H9 (cell line): Measurements from ENCODE around the gene FNDC3A. TPM values are rescaled to one million over a fixed set of nuclear protein-coding genes. Genes with fewer than 3 reads are reported as not detected.

Experiments used
- DNase-seq: peaks from one replicate; pipeline ENCODE4 v3.0.0-alpha.2; 2017
- H2AFZ ChIP-seq: one replicate; pipeline ENCODE4 v1.6.1; 2013; ENCODE audit warnings: mild to moderate bottlenecking, low read length, control low read depth, moderate library complexity
- H2AK5ac ChIP-seq: 2 replicates; pipeline ENCODE4 v1.6.1; 2013; ENCODE audit warnings: low read length, control low read depth, mixed read lengths; ENCODE audit not compliant: insufficient read length
- H2BK120ac ChIP-seq: one replicate; pipeline ENCODE4 v1.6.1; 2013; ENCODE audit warnings: low read depth, mild to moderate bottlenecking, low read length, control low read depth, inconsistent platforms; ENCODE audit not compliant: poor library complexity, severe bottlenecking
- H2BK12ac ChIP-seq: 2 replicates; pipeline ENCODE4 v1.6.1; 2013; ENCODE audit warnings: low read length, control low read depth, mixed read lengths, low read depth; ENCODE audit not compliant: insufficient read length
- H2BK15ac ChIP-seq: 2 replicates; pipeline ENCODE4 v1.6.1; 2013; ENCODE audit warnings: low read depth, low read length, control low read depth
- H2BK20ac ChIP-seq: one replicate; pipeline ENCODE4 v1.6.1; 2013; ENCODE audit warnings: low read depth, mild to moderate bottlenecking, low read length, control low read depth, inconsistent platforms; ENCODE audit not compliant: poor library complexity, severe bottlenecking
- H2BK5ac ChIP-seq: 2 replicates; pipeline ENCODE4 v1.6.1; 2013; ENCODE audit warnings: low read length, control low read depth, mixed read lengths; ENCODE audit not compliant: insufficient read length
- H3K14ac ChIP-seq: 2 replicates; pipeline ENCODE4 v1.6.1; 2013; ENCODE audit warnings: low read length, control low read depth; ENCODE audit not compliant: insufficient read depth
- H3K18ac ChIP-seq: 2 replicates; pipeline ENCODE4 v1.6.1; 2013; ENCODE audit warnings: low read depth, mild to moderate bottlenecking, mixed read lengths, low read length, control low read depth; ENCODE audit not compliant: insufficient read length
- H3K23ac ChIP-seq: 2 replicates; pipeline ENCODE4 v1.6.1; 2013; ENCODE audit warnings: low read length, control low read depth, mixed read lengths, low read depth; ENCODE audit not compliant: insufficient read length
- H3K23me2 ChIP-seq: 2 replicates; pipeline ENCODE4 v1.6.1; 2013; ENCODE audit warnings: low read depth, mild to moderate bottlenecking, mixed read lengths, low read length, control low read depth; ENCODE audit not compliant: insufficient read length, poor library complexity, severe bottlenecking
- H3K27ac ChIP-seq: 2 replicates; pipeline ENCODE4 v1.5.1; 2013; ENCODE audit warnings: low read length, control low read depth, mixed read lengths, low read depth; ENCODE audit not compliant: insufficient read length
- H3K27me3 ChIP-seq: 2 replicates; pipeline ENCODE4 v1.6.1; 2013; ENCODE audit warnings: low read length, control low read depth, inconsistent platforms; ENCODE audit not compliant: insufficient read depth
- H3K4ac ChIP-seq: 2 replicates; pipeline ENCODE4 v1.6.1; 2013; ENCODE audit warnings: low read depth, mild to moderate bottlenecking, control low read depth, inconsistent platforms, low read length, moderate library complexity
- H3K4me1 ChIP-seq: 2 replicates; pipeline ENCODE4 v1.6.1; 2013; ENCODE audit warnings: low read length, control low read depth, inconsistent platforms; ENCODE audit not compliant: insufficient read depth
- H3K4me2 ChIP-seq: 2 replicates; pipeline ENCODE4 v1.6.1; 2013; ENCODE audit warnings: low read length, control low read depth, mixed read lengths; ENCODE audit not compliant: insufficient read length, insufficient read depth
- H3K56ac ChIP-seq: 2 replicates; pipeline ENCODE4 v1.6.1; 2013; ENCODE audit warnings: low read depth, mild to moderate bottlenecking, mixed read lengths, low read length, control low read depth; ENCODE audit not compliant: insufficient read length
- H3K79me1 ChIP-seq: 2 replicates; pipeline ENCODE4 v1.6.1; 2013; ENCODE audit warnings: low read depth, mild to moderate bottlenecking, moderate library complexity, low read length, control low read depth, inconsistent platforms; ENCODE audit not compliant: insufficient read depth, poor library complexity, severe bottlenecking
- H3K79me2 ChIP-seq: 2 replicates; pipeline ENCODE4 v1.6.1; 2013; ENCODE audit warnings: low read length, control low read depth, inconsistent platforms; ENCODE audit not compliant: insufficient read depth
- H3K9ac ChIP-seq: 2 replicates; pipeline ENCODE4 v1.6.1; 2013; ENCODE audit warnings: low read length, control low read depth, mixed read lengths; ENCODE audit not compliant: insufficient read length; ENCODE audit errors: extremely low read depth
- H3K9me3 ChIP-seq: one replicate; pipeline ENCODE4 v1.6.1; 2013; ENCODE audit warnings: low read depth, low read length, inconsistent platforms; ENCODE audit not compliant: control insufficient read depth
- H3T11ph ChIP-seq: one replicate; pipeline ENCODE4 v1.6.1; 2013; ENCODE audit warnings: mild to moderate bottlenecking, low read length, control low read depth, inconsistent platforms
- H4K20me1 ChIP-seq: one replicate; pipeline ENCODE4 v1.6.1; 2013; ENCODE audit not compliant: control insufficient read depth, insufficient read length, insufficient read depth
- H4K5ac ChIP-seq: 2 replicates; pipeline ENCODE4 v1.6.1; 2013; ENCODE audit warnings: low read depth, mild to moderate bottlenecking, mixed read lengths, low read length, control low read depth; ENCODE audit not compliant: insufficient read length
- H4K8ac ChIP-seq: replicated peaks from 2 replicates; pipeline ENCODE4 v1.6.1; 2013; ENCODE audit warnings: low read length, control low read depth, mixed read lengths, low read depth; ENCODE audit not compliant: insufficient read length
- H4K91ac ChIP-seq: 2 replicates; pipeline ENCODE4 v1.6.1; 2013; ENCODE audit warnings: low read depth, mild to moderate bottlenecking, moderate library complexity, mixed read lengths, low read length, control low read depth; ENCODE audit not compliant: insufficient read length
- H3K27ac Mint-ChIP-seq, 3 experiments: 2 replicates in 2 of 3; 3 replicates in 1 of 3; pipeline ENCODE4 v1.8.0; 2020 to 2021; ENCODE audit warnings: mixed read lengths in 3 of 3, mild to moderate bottlenecking in 1 of 3, moderate library complexity in 1 of 3
- H3K27me3 Mint-ChIP-seq: 2 replicates; pipeline ENCODE4 v1.8.0; 2021; ENCODE audit warnings: low read depth, mild to moderate bottlenecking, moderate library complexity, mixed read lengths
- H3K36me3 Mint-ChIP-seq, 3 experiments: 2 replicates in 2 of 3; 3 replicates in 1 of 3; pipeline ENCODE4 v1.8.0; 2020 to 2021; ENCODE audit warnings: low read depth in 3 of 3, mixed read lengths in 3 of 3; ENCODE audit not compliant: insufficient read depth in 1 of 3
- H3K4me1 Mint-ChIP-seq, 2 experiments: 2 replicates each; pipeline ENCODE4 v1.8.0; 2020; ENCODE audit warnings: mixed read lengths in 2 of 2
- H3K4me3 Mint-ChIP-seq, 2 experiments: 2 replicates in 1 of 2; 3 replicates in 1 of 2; pipeline ENCODE4 v1.8.0; 2020 to 2021; ENCODE audit warnings: mild to moderate bottlenecking in 2 of 2, mixed read lengths in 2 of 2, moderate library complexity in 1 of 2
- H3K9me3 Mint-ChIP-seq, 2 experiments: 2 replicates in 1 of 2; 3 replicates in 1 of 2; pipeline ENCODE4 v1.8.0; 2020; ENCODE audit warnings: mild to moderate bottlenecking in 2 of 2, mixed read lengths in 2 of 2, moderate library complexity in 1 of 2
- WGBS: extraction: QIAGEN DNeasy Blood & Tissue Kit; methylation state at CpG from one replicate; pipeline ENCODE4 v1.1.7; 2013; ENCODE audit warnings: missing lambda C conversion rate, low lambda C conversion rate, mixed read lengths; ENCODE audit not compliant: insufficient read length; ENCODE audit errors: extremely low coverage; 5-methylcytosine and 5-hydroxymethylcytosine counted together
- total RNA-seq: library from RNA; stranded (reverse); gene quantifications from 2 replicates; pipeline ENCODE4 v1.2.1, GENCODE V29; 2021
- TF ChIP-seq, protein P1 (sequence below): fragments of 200-600 bp; sonication (generic); conservative IDR thresholded peaks from 3 replicates; pipeline ENCODE4 v1.8.0; 2021; ENCODE audit warnings: antibody characterized with exemption, mild to moderate bottlenecking

Gene FNDC3A
- total RNA-seq, 1 experiment from 2014 or later = 27.4 TPM

DNA sequence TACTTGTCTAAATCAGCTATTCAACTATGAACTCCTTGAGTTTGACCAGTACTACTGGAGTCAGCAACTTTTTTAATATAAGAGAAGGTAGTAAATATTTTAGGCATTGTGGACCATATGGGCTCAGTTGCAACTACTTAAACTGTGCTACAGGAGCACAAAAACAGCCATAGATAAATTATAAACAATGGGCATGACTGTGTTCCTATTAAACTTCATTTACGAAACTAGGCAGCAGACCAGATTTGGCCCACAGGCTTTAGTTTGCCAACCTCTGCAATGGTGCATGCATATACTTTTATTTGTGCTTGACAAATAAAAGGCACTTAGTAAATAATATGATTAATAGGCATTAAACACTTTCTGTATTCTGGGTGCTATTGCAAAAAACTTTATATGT lies 7.6 kb downstream of the FNDC3A start:
- Mint-ChIP-seq H3K36me3 (peaks cover 0 to 2% (median 0%) of the 10 kb centered on the region in 3 experiments; a peak in 1 of 7 replicates), H3K27ac (no peak overlapping the region), H3K27me3 (no peaks in the 10 kb centered on the region), H3K4me3 (no peak overlapping the region), H3K9me3 (no peaks in the 10 kb centered on the region), H3K4me1 (peaks cover 26 to 34% of the 10 kb centered on the region in 2 experiments)
- Histone ChIP-seq H2BK5ac (no peak overlapping the region), H3K79me1 (no peaks in the 10 kb centered on the region), H4K20me1 (no peaks in the 10 kb centered on the region), H2AK5ac (no peak overlapping the region), H3K27ac (no peak overlapping the region), H3K79me2 (peaks cover 6% of the 10 kb centered on the region; the same call in 1 of the 2 replicates), H3K4ac (no peak overlapping the region), H2AFZ (no peak overlapping the region), H2BK120ac (no peak overlapping the region), H4K5ac (no peak overlapping the region), H3K27me3 (no peaks in the 10 kb centered on the region), H3K14ac (no peak overlapping the region), H3K4me2 (no peak overlapping the region), H3K9me3 (no peaks in the 10 kb centered on the region), H2BK12ac (no peak overlapping the region), H2BK15ac (no peak overlapping the region), H3K56ac (no peak overlapping the region), H4K8ac (no peak overlapping the region), H2BK20ac (no peak overlapping the region), H3K9ac (no peak overlapping the region), H3K18ac (no peak overlapping the region), H4K91ac (no peak overlapping the region), H3K4me1 (peaks cover 6% of the 10 kb centered on the region; the same call in 1 of the 2 replicates), H3T11ph (no peak overlapping the region), H3K23me2 (no peaks in the 10 kb centered on the region), H3K23ac (no peak overlapping the region)
- no CpG with 5 or more reads among the region's 1 CpG for WGBS
- DNase-seq = no peak
- TF ChIP-seq, protein P1, sequence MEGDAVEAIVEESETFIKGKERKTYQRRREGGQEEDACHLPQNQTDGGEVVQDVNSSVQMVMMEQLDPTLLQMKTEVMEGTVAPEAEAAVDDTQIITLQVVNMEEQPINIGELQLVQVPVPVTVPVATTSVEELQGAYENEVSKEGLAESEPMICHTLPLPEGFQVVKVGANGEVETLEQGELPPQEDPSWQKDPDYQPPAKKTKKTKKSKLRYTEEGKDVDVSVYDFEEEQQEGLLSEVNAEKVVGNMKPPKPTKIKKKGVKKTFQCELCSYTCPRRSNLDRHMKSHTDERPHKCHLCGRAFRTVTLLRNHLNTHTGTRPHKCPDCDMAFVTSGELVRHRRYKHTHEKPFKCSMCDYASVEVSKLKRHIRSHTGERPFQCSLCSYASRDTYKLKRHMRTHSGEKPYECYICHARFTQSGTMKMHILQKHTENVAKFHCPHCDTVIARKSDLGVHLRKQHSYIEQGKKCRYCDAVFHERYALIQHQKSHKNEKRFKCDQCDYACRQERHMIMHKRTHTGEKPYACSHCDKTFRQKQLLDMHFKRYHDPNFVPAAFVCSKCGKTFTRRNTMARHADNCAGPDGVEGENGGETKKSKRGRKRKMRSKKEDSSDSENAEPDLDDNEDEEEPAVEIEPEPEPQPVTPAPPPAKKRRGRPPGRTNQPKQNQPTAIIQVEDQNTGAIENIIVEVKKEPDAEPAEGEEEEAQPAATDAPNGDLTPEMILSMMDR = no peak
